ENCODE data around the gene ERGIC3.

- TF ChIP-seq CTCF (CRISPR knock-in tag; IDR thresholded peaks at IDR 0.05) = no peak
- TF ChIP-seq PREB (CRISPR knock-in tag; IDR thresholded peaks at IDR 0.05) = no peak
- TF ChIP-seq EP300 (IDR thresholded peaks at IDR 0.05; ENCODE audit: low read depth in 2 of 2, low read length in 2 of 2) = no peak
- TF ChIP-seq EP300 (CRISPR knock-in tag; IDR thresholded peaks at IDR 0.05; ENCODE audit: borderline replicate concordance) = no peak
- no peak for TF ChIP-seq ZNF205 (CRISPR knock-in tag; IDR thresholded peaks at IDR 0.05)
- TF ChIP-seq KDM5A (IDR thresholded peaks at IDR 0.05; ENCODE audit: borderline replicate concordance, low read length) = no peak
- no peak for TF ChIP-seq ZBTB7A (CRISPR knock-in tag; IDR thresholded peaks at IDR 0.05)
- no peak for TF ChIP-seq IRF9 (CRISPR knock-in tag; IDR thresholded peaks at IDR 0.05; ENCODE audit: borderline replicate concordance)
Observed at GRCh38 chr20:35515949-35516645, 25.8 kb upstream of the ERGIC3 start.
